HG02852 (cell line): ENCODE measurements around the gene DHX34.
"Not testable (repeated sequence)": the region's sequence is repeated elsewhere in the genome, so short reads cannot be mapped to it uniquely, and the experiment has no call there.

Experiments used
- ATAC-seq: cut with Tn5 transposase; IDR thresholded peaks from one replicate; pipeline ENCODE4 v1.9.1; 2021; ENCODE audit warnings: mild to moderate bottlenecking, moderate library complexity; ENCODE audit not compliant: unreplicated experiment

The DHX34 gene

GRCh38 chr19:47323872-47324271 lies 25.2 kb upstream of the DHX34 start:
- ATAC-seq, result no peak

GRCh38 chr19:47324502-47324901 lies 24.6 kb upstream of the DHX34 start:
- ATAC-seq, result no peak

GRCh38 chr19:47330466-47330869 lies 18.6 kb upstream of the DHX34 start:
- no peak for ATAC-seq

- no peak for ATAC-seq
Measured at GRCh38 chr19:47331490-47331889, 17.6 kb upstream of the DHX34 start.

- ATAC-seq, result no peak
Measured at GRCh38 chr19:47331931-47332547, 17.1 kb upstream of the DHX34 start, which contains the start of gene C5AR2. TSS of gene C5AR2 (plus strand) at chr19:47332175. CDS start at chr19:47340800, 8,625 bp downstream.

- not testable (repeated sequence) for ATAC-seq
Measured at GRCh38 chr19:47336765-47337718, 12.1 kb upstream of the DHX34 start.

- ATAC-seq, result no peak
Measured at GRCh38 chr19:47339196-47339880, 9.8 kb upstream of the DHX34 start.

GRCh38 chr19:47340477-47341208 lies 8.5 kb upstream of the DHX34 start:
- ATAC-seq, result no peak

- no peak for ATAC-seq
Measured at GRCh38 chr19:47341734-47342133, 7.4 kb upstream of the DHX34 start.

GRCh38 chr19:47343194-47343802 lies 5.8 kb upstream of the DHX34 start:
- no peak for ATAC-seq

- no peak for ATAC-seq
Measured at GRCh38 chr19:47344425-47344824, 4.7 kb upstream of the DHX34 start.

- not testable (repeated sequence) for ATAC-seq
Measured at GRCh38 chr19:47346024-47346423, 3.1 kb upstream of the DHX34 start.

- no peak for ATAC-seq
Measured at GRCh38 chr19:47350630-47351029, 1.5 kb downstream of the DHX34 start.

- no peak for ATAC-seq
Measured at GRCh38 chr19:47351548-47351947, 2.4 kb downstream of the DHX34 start.

GRCh38 chr19:47352095-47352494 lies 3.0 kb downstream of the DHX34 start:
- ATAC-seq, result no peak

- ATAC-seq, result no peak
Measured at GRCh38 chr19:47353307-47353712, 4.2 kb downstream of the DHX34 start.

GRCh38 chr19:47356900-47357299 lies 7.8 kb downstream of the DHX34 start:
- no peak for ATAC-seq

- ATAC-seq, result no peak
Measured at GRCh38 chr19:47357788-47358680, 8.9 kb downstream of the DHX34 start.

- ATAC-seq, result no peak
Measured at GRCh38 chr19:47358936-47359335, 9.8 kb downstream of the DHX34 start.
